ENCODE results near the gene KCNG3. TPM values are rescaled to one million over a fixed set of nuclear protein-coding genes. Genes with fewer than 3 reads are reported as not detected.

Gene KCNG3
- total RNA-seq, 4 donors from 2014 or later, result 0.09 to 0.38 (median 0.29) TPM

- Histone ChIP-seq H3K9me3 (no peaks in the 10 kb centered on the region), H3K27ac (no peak overlapping the region), H3K27me3 (no peaks in the 10 kb centered on the region), H3K4me3 (no peak overlapping the region), H3K36me3 (no peaks in the 10 kb centered on the region), H3K4me1 (no peaks in the 10 kb centered on the region)
- intact Hi-C loops (cut with DNase I), result no loop called here
- DNase-seq, result no peak
- TF ChIP-seq POLR2A (IDR thresholded peaks at IDR 0.05) (no peak), CTCF (IDR thresholded peaks at IDR 0.05) (no peak)
- 90 to 94% methylated on average over 4 of the region's 4 CpGs for WGBS, 2 donors
Measured at GRCh38 chr2:42430188-42430587, 63.6 kb downstream of the KCNG3 start.

- TF ChIP-seq POLR2A (IDR thresholded peaks at IDR 0.05) (no peak), CTCF (IDR thresholded peaks at IDR 0.05) (no peak)
- Histone ChIP-seq H3K36me3 (no peaks in the 10 kb centered on the region), H3K4me1 (no peaks in the 10 kb centered on the region), H3K27ac (no peak overlapping the region), H3K27me3 (no peaks in the 10 kb centered on the region), H3K4me3 (no peak overlapping the region), H3K9me3 (no peaks in the 10 kb centered on the region)
- DNase-seq, result no peak
- 79 to 86% methylated on average over 1 to 2 of the region's 2 CpGs for WGBS, 2 donors
- intact Hi-C loops (cut with DNase I), result no loop called here
Measured at GRCh38 chr2:42429352-42429751, 64.4 kb downstream of the KCNG3 start.

GRCh38 chr2:42425697-42426096, 68.1 kb downstream of the KCNG3 start:
- H3K27me3 ChIP-seq, result no peaks in the 10 kb centered on the region
- no peak for DNase-seq
- intact Hi-C loops (cut with DNase I), result no loop called here
- H3K27ac ChIP-seq, result no peak overlapping the region
- no peaks in the 10 kb centered on the region for H3K9me3 ChIP-seq
- no peak for TF ChIP-seq POLR2A (IDR thresholded peaks at IDR 0.05)
- TF ChIP-seq CTCF (IDR thresholded peaks at IDR 0.05), result no peak
- 72 to 85% methylated on average over 3 of the region's 3 CpGs for WGBS, 2 donors
- H3K4me1 ChIP-seq, result peaks cover 0 to 6% (median 0%) of the 10 kb centered on the region in 3 donors
- H3K36me3 ChIP-seq, result no peaks in the 10 kb centered on the region
- no peak overlapping the region for H3K4me3 ChIP-seq

- TF ChIP-seq CTCF (IDR thresholded peaks at IDR 0.05) (no peak), POLR2A (IDR thresholded peaks at IDR 0.05) (no peak)
- peaks cover 0 to 10% (median 0%) of the 10 kb centered on the region in 3 donors for H3K4me1 ChIP-seq
- H3K36me3 ChIP-seq, result no peaks in the 10 kb centered on the region
- H3K27ac ChIP-seq, result no peak overlapping the region
- no peak overlapping the region for H3K4me3 ChIP-seq
- no peak for DNase-seq
- no peaks in the 10 kb centered on the region for H3K9me3 ChIP-seq
- no peaks in the 10 kb centered on the region for H3K27me3 ChIP-seq
- 59 to 62% methylated on average over 4 of the region's 4 CpGs for WGBS, 2 donors
- intact Hi-C loops (cut with DNase I), result no loop called here
Measured at GRCh38 chr2:42424033-42424432, 69.7 kb downstream of the KCNG3 start.

- Histone ChIP-seq H3K27ac (no peak overlapping the region), H3K4me1 (peaks cover 0 to 10% (median 0%) of the 10 kb centered on the region in 3 donors), H3K9me3 (no peaks in the 10 kb centered on the region), H3K27me3 (no peaks in the 10 kb centered on the region), H3K36me3 (no peaks in the 10 kb centered on the region), H3K4me3 (no peak overlapping the region)
- no peak for DNase-seq
- 56 to 57% methylated on average over 3 of the region's 3 CpGs for WGBS, 2 donors
- TF ChIP-seq CTCF (IDR thresholded peaks at IDR 0.05) (no peak), POLR2A (IDR thresholded peaks at IDR 0.05) (no peak)
- intact Hi-C loops (cut with DNase I), result no loop called here
Measured at GRCh38 chr2:42421601-42422239, 72.1 kb downstream of the KCNG3 start.
